ENCODE measurements around the gene AIDA.

- TF ChIP-seq CTCF (IDR thresholded peaks at IDR 0.05) (no peak), MYC (IDR thresholded peaks at IDR 0.05; ENCODE audit: borderline replicate concordance, low read length) (no peak), CBX8 (IDR thresholded peaks at IDR 0.05) (no peak), HES2 (IDR thresholded peaks at IDR 0.05) (no peak)
Observed at GRCh38 chr1:222759451-222760035, 47.3 kb upstream of the AIDA start.

Data from A549 (cell line).